EH (cell line): ENCODE measurements around the gene MAOA.
"Not testable (repeated sequence)": the region's sequence is repeated elsewhere in the genome, so short reads cannot be mapped to it uniquely, and the experiment has no call there.

Experiments
- DNase-seq: peaks from one replicate; pipeline ENCODE4 v3.0.0-alpha.2; 2015; ENCODE audit warnings: low read depth

The MAOA gene

GRCh38 chrX:43718081-43718480 is 62.0 kb downstream of the MAOA start:
- no peak for DNase-seq

GRCh38 chrX:43718546-43718945 is 62.4 kb downstream of the MAOA start:
- DNase-seq = no peak

GRCh38 chrX:43718956-43719355 is 62.9 kb downstream of the MAOA start:
- no peak for DNase-seq

GRCh38 chrX:43720082-43720481 is 64.0 kb downstream of the MAOA start:
- DNase-seq = no peak

GRCh38 chrX:43720961-43721360 is 64.9 kb downstream of the MAOA start:
- DNase-seq = no peak

- DNase-seq = not testable (repeated sequence)
Measured at GRCh38 chrX:43725227-43725626, 69.1 kb downstream of the MAOA start.

GRCh38 chrX:43727254-43727653 is 71.2 kb downstream of the MAOA start:
- not testable (repeated sequence) for DNase-seq

- DNase-seq = no peak
Measured at GRCh38 chrX:43728002-43728401, 71.9 kb downstream of the MAOA start.

- DNase-seq = no peak
Measured at GRCh38 chrX:43728966-43729365, 72.9 kb downstream of the MAOA start.

- no peak for DNase-seq
Measured at GRCh38 chrX:43731086-43731485, 75.0 kb downstream of the MAOA start.

GRCh38 chrX:43733699-43734098 is 77.6 kb downstream of the MAOA start:
- no peak for DNase-seq

GRCh38 chrX:43734444-43734843 is 78.3 kb downstream of the MAOA start:
- DNase-seq = no peak

GRCh38 chrX:43735534-43735933 is 79.4 kb downstream of the MAOA start:
- no peak for DNase-seq

- DNase-seq = no peak
Measured at GRCh38 chrX:43735957-43736356, 79.9 kb downstream of the MAOA start.

- DNase-seq = no peak
Measured at GRCh38 chrX:43741843-43742573, 85.9 kb downstream of the MAOA start.

- DNase-seq = no peak
Measured at GRCh38 chrX:43743100-43743822, 87.2 kb downstream of the MAOA start.

- DNase-seq = no peak
Measured at GRCh38 chrX:43744284-43744683, 88.2 kb downstream of the MAOA start.

- peak; percentile 0 for DNase-seq
Measured at GRCh38 chrX:43745938-43746721, 90.0 kb downstream of the MAOA start.

GRCh38 chrX:43747476-43747875 is 91.4 kb downstream of the MAOA start:
- DNase-seq = no peak

GRCh38 chrX:43750248-43750676 is 94.2 kb downstream of the MAOA start:
- peak; percentile 46 for DNase-seq

GRCh38 chrX:43753637-43754036 is 97.5 kb downstream of the MAOA start:
- DNase-seq = no peak

GRCh38 chrX:43756076-43756475 is 100.0 kb downstream of the MAOA start:
- no peak for DNase-seq

- DNase-seq = no peak
Measured at GRCh38 chrX:43758044-43758443, 101.9 kb downstream of the MAOA start.
